DND-41 (cell line): ENCODE results near the gene OOSP2.
"Not testable (repeated sequence)": the region's sequence is repeated elsewhere in the genome, so short reads cannot be mapped to it uniquely, and the experiment has no call there.

ENCODE experiments used
- ATAC-seq: fragments of 200-7000 bp; cut with Tn5 transposase; 3 replicates; pipeline ENCODE4 v1.9.1; 2021; ENCODE audit warnings: low read depth; ENCODE audit not compliant: insufficient read depth
- DNase-seq: peaks from one replicate; pipeline ENCODE4 v3.0.0-alpha.2; 2020
- H2AFZ ChIP-seq: 2 replicates; pipeline ENCODE4 v1.6.0; 2012; ENCODE audit warnings: low read depth, low read length
- H3K27ac ChIP-seq: 2 replicates; pipeline ENCODE4 v1.5.1; 2012; ENCODE audit warnings: low read length, inconsistent platforms
- H3K27me3 ChIP-seq: fragments of 200-600 bp; sonication (generic); 2 replicates; pipeline ENCODE4 v1.6.0; 2012; ENCODE audit warnings: low read length, mild to moderate bottlenecking, inconsistent platforms; ENCODE audit not compliant: insufficient read depth, poor library complexity
- H3K36me3 ChIP-seq: 2 replicates; pipeline ENCODE4 v1.5.1; 2012; ENCODE audit warnings: low read length, inconsistent platforms; ENCODE audit not compliant: insufficient read depth
- H3K4me1 ChIP-seq: 2 replicates; pipeline ENCODE4 v1.5.1; 2012; ENCODE audit warnings: mild to moderate bottlenecking, low read length; ENCODE audit not compliant: insufficient read depth
- H3K4me2 ChIP-seq: 2 replicates; pipeline ENCODE4 v1.6.0; 2012; ENCODE audit warnings: mild to moderate bottlenecking, moderate library complexity, low read length, inconsistent platforms; ENCODE audit not compliant: insufficient read depth
- H3K4me3 ChIP-seq, 2 experiments: fragments of 200-600 bp in 1 of 2; shearing (Covaris generic) in 1 of 2; 2 replicates each; pipeline ENCODE4 v1.5.1; 2012 to 2016; ENCODE audit warnings: inconsistent platforms in 2 of 2, low read length in 2 of 2, mild to moderate bottlenecking in 2 of 2, low read depth in 1 of 2, moderate library complexity in 1 of 2
- H3K79me2 ChIP-seq: 2 replicates; pipeline ENCODE4 v1.6.0; 2012; ENCODE audit warnings: low read length, inconsistent platforms; ENCODE audit not compliant: insufficient read depth
- H3K9ac ChIP-seq: 2 replicates; pipeline ENCODE4 v1.6.0; 2012; ENCODE audit warnings: low read depth, mild to moderate bottlenecking, inconsistent platforms, low read length, moderate library complexity
- H3K9me3 ChIP-seq: 2 replicates; pipeline ENCODE4 v1.5.1; 2012; ENCODE audit warnings: low read length, moderate library complexity, mild to moderate bottlenecking, inconsistent platforms; ENCODE audit not compliant: insufficient read depth, severe bottlenecking
- H4K20me1 ChIP-seq: 2 replicates; pipeline ENCODE4 v1.6.0; 2012; ENCODE audit warnings: low read length; ENCODE audit not compliant: insufficient read depth
- CTCF ChIP-seq: IDR thresholded peaks from 2 replicates; pipeline ENCODE4 v1.5.1; 2012; ENCODE audit warnings: borderline replicate concordance, low read length, moderate library complexity, mild to moderate bottlenecking; ENCODE audit not compliant: poor library complexity, severe bottlenecking; ENCODE audit errors: extremely low read depth
- EZH2 ChIP-seq: IDR thresholded peaks from 3 replicates; pipeline ENCODE4 v1.6.1; 2012; ENCODE audit warnings: borderline replicate concordance, low read depth, mild to moderate bottlenecking, moderate library complexity, low read length, inconsistent platforms; ENCODE audit not compliant: severe bottlenecking

OOSP2 gene

DNA sequence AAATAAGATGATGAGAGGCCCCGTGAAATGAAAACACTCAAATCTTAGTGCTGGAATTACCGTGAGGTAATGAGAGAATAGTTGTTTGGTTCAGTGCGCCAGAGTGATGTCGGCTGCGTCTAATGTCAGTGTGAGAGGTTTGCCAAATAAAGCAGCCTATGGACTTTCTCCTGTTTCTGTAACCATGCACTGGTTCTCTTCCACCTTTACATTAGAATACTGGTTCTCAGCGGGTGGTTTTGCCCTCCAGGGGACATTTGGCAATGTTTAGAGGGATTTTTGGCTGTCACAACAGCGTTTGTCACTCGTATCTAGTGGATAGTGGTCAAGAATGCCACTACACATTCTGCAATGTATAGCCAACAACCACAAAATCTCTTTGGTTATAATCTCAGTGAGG is 22.2 kb upstream of the OOSP2 start:
- Histone ChIP-seq H3K9ac (no peak overlapping the region), H3K79me2 (no peaks in the 10 kb centered on the region), H3K27ac (no peak overlapping the region), H3K36me3 (no peaks in the 10 kb centered on the region), H3K4me2 (no peak overlapping the region), H3K9me3 (no peaks in the 10 kb centered on the region), H3K4me3 (no peak overlapping the region), H3K4me1 (no peaks in the 10 kb centered on the region), H4K20me1 (no peaks in the 10 kb centered on the region), H2AFZ (no peak overlapping the region), H3K27me3 (no peaks in the 10 kb centered on the region)
- no peak for DNase-seq
- TF ChIP-seq CTCF = no peak
- TF ChIP-seq EZH2 = no peak
- no peak for ATAC-seq

DNA sequence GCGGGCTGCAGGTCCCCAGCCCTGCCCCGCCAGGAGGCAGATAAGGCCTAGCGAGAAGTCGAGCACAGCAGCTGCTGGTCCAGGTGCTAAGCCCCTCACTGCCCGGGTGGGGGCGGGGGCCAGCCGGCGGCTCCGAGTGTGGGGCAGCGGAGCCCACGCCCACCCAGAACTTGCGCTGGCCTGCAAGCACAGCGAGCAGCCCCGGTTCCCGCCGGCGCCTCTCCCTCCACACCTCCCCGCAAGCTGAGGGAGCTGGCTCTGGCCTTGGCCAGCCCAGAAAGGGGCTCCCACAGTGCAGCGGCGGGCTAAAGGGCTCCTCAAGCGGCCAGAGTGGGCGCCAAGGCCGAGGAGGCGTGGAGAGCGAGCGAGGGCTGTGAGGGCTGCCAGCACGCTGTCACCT is 19.8 kb upstream of the OOSP2 start:
- H3K36me3 ChIP-seq, DNase-seq, H3K4me2 ChIP-seq, H3K27ac ChIP-seq, H2AFZ ChIP-seq, H3K9ac ChIP-seq, H3K4me1 ChIP-seq, H3K9me3 ChIP-seq, H4K20me1 ChIP-seq, H3K4me3 ChIP-seq, H3K79me2 ChIP-seq, H3K27me3 ChIP-seq, ATAC-seq: not testable (repeated sequence)

GRCh38 chr11:60029015-60029632 is 11.1 kb upstream of the OOSP2 start:
- no peak overlapping the region for H3K4me3 ChIP-seq
- ATAC-seq (no peak), DNase-seq (no peak)
- H3K4me2 ChIP-seq = no peak overlapping the region
- TF ChIP-seq EZH2 (no peak), CTCF (no peak)
- no peaks in the 10 kb centered on the region for H3K36me3 ChIP-seq
- H4K20me1 ChIP-seq = no peaks in the 10 kb centered on the region
- no peak overlapping the region for H2AFZ ChIP-seq
- no peak overlapping the region for H3K9ac ChIP-seq
- H3K4me1 ChIP-seq = no peaks in the 10 kb centered on the region
- no peak overlapping the region for H3K27ac ChIP-seq
- H3K27me3 ChIP-seq = no peaks in the 10 kb centered on the region
- no peaks in the 10 kb centered on the region for H3K79me2 ChIP-seq
- no peaks in the 10 kb centered on the region for H3K9me3 ChIP-seq

DNA sequence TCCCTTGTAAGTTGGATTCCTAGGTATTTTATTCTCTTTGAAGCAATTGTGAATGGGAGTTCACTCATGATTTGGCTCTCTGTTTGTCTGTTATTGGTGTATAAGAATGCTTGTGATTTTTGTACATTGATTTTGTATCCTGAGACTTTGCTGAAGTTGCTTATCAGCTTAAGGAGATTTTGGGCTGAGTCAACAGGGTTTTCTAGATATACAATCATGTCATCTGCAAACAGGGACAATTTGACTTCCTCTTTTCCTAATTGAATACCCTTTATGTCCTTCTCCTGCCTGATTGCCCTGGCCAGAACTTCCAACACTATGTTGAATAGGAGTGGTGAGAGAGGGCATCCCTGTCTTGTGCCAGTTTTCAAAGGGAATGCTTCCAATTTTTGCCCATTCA is 10.2 kb downstream of the OOSP2 start:
- H3K4me2 ChIP-seq, H3K4me1 ChIP-seq, H3K27ac ChIP-seq, H4K20me1 ChIP-seq, H3K9me3 ChIP-seq, H3K4me3 ChIP-seq, H3K79me2 ChIP-seq, H3K36me3 ChIP-seq, H2AFZ ChIP-seq, H3K9ac ChIP-seq, DNase-seq, ATAC-seq, H3K27me3 ChIP-seq: not testable (repeated sequence)

- H3K79me2 ChIP-seq, H3K9ac ChIP-seq, H2AFZ ChIP-seq, H3K4me3 ChIP-seq, H3K4me1 ChIP-seq, H3K4me2 ChIP-seq, H3K27me3 ChIP-seq, H3K9me3 ChIP-seq, DNase-seq, H3K27ac ChIP-seq, H4K20me1 ChIP-seq, ATAC-seq, H3K36me3 ChIP-seq: not testable (repeated sequence)
Observed at GRCh38 chr11:60050839-60051238, 10.6 kb downstream of the OOSP2 start.
